Measurements from ENCODE around the gene ASTN2.

ASTN2 gene

GRCh38 chr9:116812231-116813030 is 602.4 kb downstream of the ASTN2 start:
- no peak for DNase-seq (ENCODE audit: extremely low spot score, insufficient read length, low read depth)
- FAIRE-seq, result no peak

GRCh38 chr9:116809656-116810055 is 605.2 kb downstream of the ASTN2 start:
- DNase-seq (ENCODE audit: extremely low spot score, insufficient read length, low read depth), result no peak
- FAIRE-seq, result no peak

GRCh38 chr9:116806075-116806474 is 608.8 kb downstream of the ASTN2 start:
- DNase-seq (ENCODE audit: extremely low spot score, insufficient read length, low read depth) (no peak), FAIRE-seq (no peak)

GRCh38 chr9:116800885-116801284 is 614.0 kb downstream of the ASTN2 start:
- no peak for FAIRE-seq
- DNase-seq (ENCODE audit: extremely low spot score, insufficient read length, low read depth), result no peak

GRCh38 chr9:116800074-116800473 is 614.8 kb downstream of the ASTN2 start:
- FAIRE-seq (no peak), DNase-seq (ENCODE audit: extremely low spot score, insufficient read length, low read depth) (no peak)

GRCh38 chr9:116798521-116798920 is 616.3 kb downstream of the ASTN2 start:
- no peak for DNase-seq (ENCODE audit: extremely low spot score, insufficient read length, low read depth)
- no peak for FAIRE-seq

GRCh38 chr9:116797276-116797675 is 617.6 kb downstream of the ASTN2 start:
- no peak for DNase-seq (ENCODE audit: extremely low spot score, insufficient read length, low read depth)

GRCh38 chr9:116796669-116797068 is 618.2 kb downstream of the ASTN2 start:
- DNase-seq (ENCODE audit: extremely low spot score, insufficient read length, low read depth) (no peak), FAIRE-seq (no peak)

More at GRCh38 chr9:116797276-116797675, 617.6 kb downstream of the ASTN2 start:
- no peak for FAIRE-seq

GRCh38 chr9:116795821-116796220 is 619.0 kb downstream of the ASTN2 start:
- DNase-seq (ENCODE audit: extremely low spot score, insufficient read length, low read depth) (no peak), FAIRE-seq (no peak)

GRCh38 chr9:116792271-116792670 is 622.6 kb downstream of the ASTN2 start:
- DNase-seq (ENCODE audit: extremely low spot score, insufficient read length, low read depth) (no peak), FAIRE-seq (no peak)

GRCh38 chr9:116791326-116791725 is 623.5 kb downstream of the ASTN2 start:
- DNase-seq (ENCODE audit: extremely low spot score, insufficient read length, low read depth), result no peak
- no peak for FAIRE-seq

- FAIRE-seq, result no peak
Measured at GRCh38 chr9:116789081-116789480, 625.8 kb downstream of the ASTN2 start.

GRCh38 chr9:116786737-116787136 is 628.1 kb downstream of the ASTN2 start:
- no peak for FAIRE-seq
- no peak for DNase-seq (ENCODE audit: extremely low spot score, insufficient read length, low read depth)

More at GRCh38 chr9:116789081-116789480, 625.8 kb downstream of the ASTN2 start:
- DNase-seq (ENCODE audit: extremely low spot score, insufficient read length, low read depth), result no peak

- FAIRE-seq, result no peak
- DNase-seq (ENCODE audit: extremely low spot score, insufficient read length, low read depth), result no peak
Measured at GRCh38 chr9:116777116-116777515, 637.7 kb downstream of the ASTN2 start.

- no peak for FAIRE-seq
- DNase-seq (ENCODE audit: extremely low spot score, insufficient read length, low read depth), result no peak
Measured at GRCh38 chr9:116774421-116775180, 640.3 kb downstream of the ASTN2 start.

GRCh38 chr9:116767219-116767618 is 647.6 kb downstream of the ASTN2 start:
- DNase-seq (ENCODE audit: extremely low spot score, insufficient read length, low read depth) (no peak), FAIRE-seq (no peak)

- DNase-seq (ENCODE audit: extremely low spot score, insufficient read length, low read depth) (no peak), FAIRE-seq (no peak)
Measured at GRCh38 chr9:116765011-116765410, 649.8 kb downstream of the ASTN2 start.

- DNase-seq (ENCODE audit: extremely low spot score, insufficient read length, low read depth), result no peak
- no peak for FAIRE-seq
Measured at GRCh38 chr9:116763770-116764169, 651.1 kb downstream of the ASTN2 start.

- FAIRE-seq, result no peak
- DNase-seq (ENCODE audit: extremely low spot score, insufficient read length, low read depth), result no peak
Measured at GRCh38 chr9:116760636-116761035, 654.2 kb downstream of the ASTN2 start.

GRCh38 chr9:116757030-116757429 is 657.8 kb downstream of the ASTN2 start:
- DNase-seq (ENCODE audit: extremely low spot score, insufficient read length, low read depth) (no peak), FAIRE-seq (no peak)

GRCh38 chr9:116753389-116753788 is 661.5 kb downstream of the ASTN2 start:
- FAIRE-seq (no peak), DNase-seq (ENCODE audit: extremely low spot score, insufficient read length, low read depth) (no peak)

Measured in GM18507 (cell line).